ENCODE measurements around the gene ZNF354C. TPM values are rescaled to one million over a fixed set of nuclear protein-coding genes. Genes with fewer than 3 reads are reported as not detected.

ZNF354C gene
- total RNA-seq, 2 experiments from 2014 or later, result 5.7 to 6.1 TPM

GRCh38 chr5:179112469-179113142, 52.4 kb downstream of the ZNF354C start:
- ChIA-PET CTCF (no interaction called here), POLR2A (interaction anchor here (0.5 kb wide), 1 partner anchor 502 kb away, joined by 4 read pairs; no protein-coding TSS in a partner anchor)

- CTCF ChIA-PET, result no interaction called here
- POLR2A ChIA-PET, result interaction anchor here (0.5 kb wide), 1 partner anchor 501 kb away, joined by 4 read pairs; no protein-coding TSS in a partner anchor
These were observed 53.0 kb downstream of the ZNF354C start for GRCh38 chr5:179113143-179113530.

DNA sequence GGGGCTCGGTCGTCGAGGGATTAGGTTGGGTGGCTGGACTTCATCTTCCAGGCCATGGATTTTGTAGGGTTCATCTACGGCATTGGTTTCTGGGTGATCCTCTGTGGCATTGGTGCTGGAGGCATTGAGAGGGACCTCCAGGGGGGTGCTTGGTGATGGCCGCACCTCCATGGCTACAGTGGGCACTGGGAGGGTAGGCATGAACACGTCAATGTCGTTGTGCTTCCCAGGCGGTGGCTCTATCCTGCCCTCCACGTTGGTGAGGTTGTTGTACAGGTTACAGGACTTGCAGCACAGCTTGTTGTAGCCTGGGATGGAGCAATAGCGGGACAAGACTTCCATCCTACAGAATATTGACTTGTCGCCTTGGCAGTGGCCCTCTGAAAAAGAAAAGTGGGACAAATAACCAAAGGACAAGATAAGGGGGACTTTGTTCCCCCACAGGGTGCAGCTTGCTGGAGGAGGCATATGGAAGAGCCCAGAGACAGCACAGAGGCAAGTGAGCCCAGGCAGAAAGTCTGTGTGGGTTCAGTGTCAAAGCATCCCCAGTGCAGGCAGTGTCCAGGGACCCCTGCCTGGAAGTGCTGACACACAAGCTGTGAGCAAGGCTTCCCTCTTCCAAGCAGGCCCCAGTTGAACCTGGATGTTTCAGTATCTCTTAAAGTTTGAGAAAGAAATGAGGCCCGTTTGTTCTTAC, 53.9 kb downstream of the ZNF354C start:
- POLR2A ChIA-PET, result no interaction called here
- CTCF ChIA-PET, result interaction anchor here (0.6 kb wide), 1 partner anchor 157 kb away, joined by 3 read pairs; no protein-coding TSS in a partner anchor

DNA sequence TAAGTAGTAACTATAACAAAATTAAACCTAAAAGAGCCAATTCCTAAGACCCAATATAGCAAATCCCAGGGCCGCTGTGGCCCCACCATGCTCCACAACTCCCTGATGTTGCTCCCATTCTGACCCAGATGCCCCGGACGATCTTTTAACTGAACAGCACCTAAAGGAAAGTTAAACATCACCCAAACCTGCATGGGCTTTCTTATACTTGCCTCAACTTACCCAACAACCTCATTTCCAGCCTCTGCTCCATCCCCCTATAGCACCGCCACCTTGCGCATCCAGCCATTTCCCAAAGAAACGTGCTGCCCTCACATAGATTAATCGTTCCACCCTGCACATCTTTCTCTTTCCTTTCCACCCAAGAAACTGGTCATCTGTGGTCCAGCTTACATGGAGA, 54.6 kb downstream of the ZNF354C start:
- ChIA-PET CTCF (no interaction called here), POLR2A (no interaction called here)

- CTCF ChIA-PET, result no interaction called here
- POLR2A ChIA-PET, result no interaction called here
These were observed 55.1 kb downstream of the ZNF354C start for GRCh38 chr5:179115307-179115706.

GRCh38 chr5:179115845-179116524, 55.8 kb downstream of the ZNF354C start:
- CTCF ChIA-PET, result no interaction called here
- POLR2A ChIA-PET, result no interaction called here

GRCh38 chr5:179118338-179118737, 58.2 kb downstream of the ZNF354C start:
- ChIA-PET POLR2A (no interaction called here), CTCF (no interaction called here)

- POLR2A ChIA-PET, result no interaction called here
- CTCF ChIA-PET, result no interaction called here
These were observed 58.7 kb downstream of the ZNF354C start for GRCh38 chr5:179118756-179119414.

- POLR2A ChIA-PET, result no interaction called here
These were observed 59.4 kb downstream of the ZNF354C start for GRCh38 chr5:179119415-179120170.

DNA sequence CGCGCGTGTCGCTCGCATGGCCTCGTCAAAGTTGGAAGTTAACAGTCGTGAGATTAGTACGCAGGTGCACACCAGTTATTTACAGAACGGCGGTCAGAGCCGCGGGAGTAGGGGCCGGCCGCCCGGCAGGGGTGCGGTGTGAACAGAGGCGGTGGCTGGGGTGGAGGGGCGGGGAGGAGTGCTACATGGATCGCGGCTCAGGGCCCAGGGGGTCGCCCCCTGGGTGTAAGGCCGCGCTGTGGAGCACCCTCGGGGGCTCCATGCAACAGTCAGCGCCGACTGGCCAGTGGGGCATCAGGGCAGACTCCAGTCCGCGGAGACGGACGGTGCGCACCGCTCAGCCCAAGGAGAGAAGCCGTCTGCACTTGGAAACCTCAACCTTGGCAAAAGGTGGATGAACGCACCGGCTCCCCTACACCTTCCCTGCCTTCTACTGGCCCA, 60.3 kb downstream of the ZNF354C start:
- ChIA-PET CTCF (no interaction called here), POLR2A (no interaction called here)

More at GRCh38 chr5:179119415-179120170, 59.4 kb downstream of the ZNF354C start:
- CTCF ChIA-PET, result no interaction called here

GRCh38 chr5:179120951-179121666, 60.9 kb downstream of the ZNF354C start:
- ChIA-PET CTCF (interaction anchor here (0.5 kb wide), 1 partner anchor 349 kb away, joined by 3 read pairs; no protein-coding TSS in a partner anchor), POLR2A (no interaction called here)

- POLR2A ChIA-PET, result no interaction called here
- CTCF ChIA-PET, result interaction anchor here (0.5 kb wide), 1 partner anchor 350 kb away, joined by 3 read pairs; no protein-coding TSS in a partner anchor
These were observed 61.5 kb downstream of the ZNF354C start for GRCh38 chr5:179121667-179122111.

DNA sequence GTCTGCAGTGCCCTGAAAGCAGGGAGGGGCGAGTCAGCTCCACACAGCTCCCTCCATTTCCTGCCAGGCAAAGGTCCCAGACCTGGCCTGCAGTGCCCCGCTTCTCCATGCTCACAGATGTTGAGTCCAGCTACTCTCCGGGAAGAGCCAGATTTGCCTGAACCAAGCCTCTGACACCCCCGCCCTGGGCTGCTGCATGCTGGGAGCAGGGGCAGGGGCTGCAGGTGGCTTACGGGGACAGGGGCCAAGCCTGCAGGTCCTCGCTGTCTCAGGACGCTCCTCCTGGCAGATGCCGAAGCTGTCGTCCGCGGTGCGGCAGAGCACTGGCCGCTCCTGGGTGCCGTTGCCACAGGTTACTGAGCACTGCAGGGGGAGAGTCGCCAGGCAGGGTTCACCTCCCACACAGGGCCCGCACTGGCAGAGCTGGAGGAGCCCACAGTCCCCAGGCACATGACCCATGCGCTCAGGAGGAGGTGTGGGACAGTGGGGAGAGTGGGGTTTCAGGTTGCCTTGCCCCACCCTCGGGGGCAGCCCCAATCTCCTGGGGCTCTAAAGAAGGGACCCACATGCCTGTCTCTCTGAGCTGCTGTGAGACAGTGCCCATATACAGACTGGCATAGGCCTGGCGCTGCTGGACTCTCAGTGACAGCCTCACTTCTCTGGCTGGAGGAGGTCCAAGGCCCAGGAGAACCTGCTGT, 62.4 kb downstream of the ZNF354C start:
- CTCF ChIA-PET, result no interaction called here
- POLR2A ChIA-PET, result no interaction called here

DNA sequence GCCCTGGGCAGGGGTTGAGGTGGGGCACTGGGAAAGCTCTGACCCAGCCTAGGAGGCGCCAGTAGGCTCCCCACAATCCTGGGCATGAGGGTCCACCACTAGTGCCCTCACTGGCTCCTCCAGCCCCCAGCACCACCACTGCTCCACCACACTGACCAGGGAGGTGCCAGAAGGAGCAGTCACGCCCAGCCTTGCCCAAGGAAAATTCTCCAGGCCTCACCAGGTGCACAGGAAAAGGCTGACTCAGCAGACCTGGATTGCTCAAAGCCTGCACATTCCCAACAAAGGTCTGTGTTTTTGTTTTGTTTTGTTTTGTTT, 62.9 kb downstream of the ZNF354C start:
- POLR2A ChIA-PET, result no interaction called here
- CTCF ChIA-PET, result no interaction called here

DNA sequence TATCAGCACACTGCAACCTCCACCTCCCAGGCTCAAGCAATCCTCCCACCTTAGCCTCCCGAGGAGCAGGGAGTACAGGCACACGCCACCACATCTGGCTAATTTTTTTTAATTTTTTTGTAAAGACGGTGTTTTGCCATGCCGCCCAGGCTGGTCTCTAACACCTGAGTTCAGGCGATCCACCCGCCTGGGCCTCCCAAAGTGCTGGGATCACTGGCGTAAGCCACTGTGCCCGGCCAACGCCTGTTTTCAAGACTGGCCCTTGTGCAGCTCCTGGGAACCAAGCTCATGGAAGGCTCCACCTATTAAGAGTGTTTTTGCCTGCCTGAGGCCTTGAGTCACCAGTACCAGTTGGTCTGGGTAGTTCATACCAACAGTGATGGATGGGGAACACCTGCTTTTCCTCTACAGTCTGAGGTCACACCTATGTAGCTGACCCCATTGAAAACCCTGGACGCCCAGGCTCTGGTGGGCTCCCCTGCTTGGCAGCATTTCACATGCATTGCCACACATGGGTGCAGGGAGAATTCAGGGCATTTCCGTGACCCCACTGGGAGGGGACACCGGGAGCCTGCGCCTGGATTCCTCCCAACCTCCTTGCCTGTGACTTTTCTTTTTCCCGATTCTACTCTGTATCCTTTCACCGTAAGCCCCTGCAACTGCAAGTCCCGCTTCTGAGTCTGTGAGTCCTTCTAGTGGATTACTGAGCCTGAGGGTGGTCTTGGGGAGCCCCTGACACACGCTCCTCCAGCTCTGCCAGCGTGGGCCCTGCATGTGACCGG, 63.5 kb downstream of the ZNF354C start:
- ChIA-PET CTCF (no interaction called here), POLR2A (no interaction called here)

DNA sequence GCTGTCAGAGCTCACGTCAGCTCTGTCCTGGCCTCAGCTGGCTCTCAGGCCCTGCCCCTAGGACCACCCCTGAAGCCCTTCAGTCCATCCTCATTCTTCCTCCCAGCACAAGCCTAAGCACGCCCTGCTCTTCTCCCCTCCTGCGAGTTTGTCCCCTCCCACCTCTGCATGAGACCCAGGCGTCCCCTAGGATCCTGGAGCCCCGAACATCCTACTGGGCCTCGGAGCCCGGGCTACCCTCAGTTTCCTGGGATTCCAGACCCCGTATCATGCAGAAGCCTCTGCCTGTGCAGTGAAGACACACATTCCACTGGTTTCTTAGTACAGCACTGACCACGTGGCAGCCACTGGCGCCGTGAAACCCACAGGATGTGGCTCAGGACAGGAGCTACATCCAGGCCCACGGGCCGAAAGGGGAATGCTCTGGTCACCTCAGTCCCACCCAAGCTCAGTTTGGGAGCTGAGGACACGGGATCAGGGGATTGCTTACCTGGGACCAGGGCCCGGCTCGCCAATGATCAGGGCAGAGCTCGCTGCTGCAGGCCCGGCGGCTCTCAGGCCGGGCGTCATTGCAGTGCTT, 64.2 kb downstream of the ZNF354C start:
- CTCF ChIA-PET, result no interaction called here
- POLR2A ChIA-PET, result no interaction called here

All from activated CD8-positive, alpha-beta memory T cell treated with anti-CD3 and anti-CD28 coated beads for 36 hours (primary cell).